Astrocyte (in vitro differentiated cells and primary cell): Measurements from ENCODE around the gene TMEM42. TPM values are rescaled to one million over a fixed set of nuclear protein-coding genes. Genes with fewer than 3 reads are reported as not detected.
"Not testable (repeated sequence)": the region's sequence is repeated elsewhere in the genome, so short reads cannot be mapped to it uniquely, and the experiment has no call there.

Experiments used
- DNase-seq: peaks from one replicate; pipeline ENCODE4 v3.0.0-alpha.2; 2010; ENCODE audit warnings: low read depth
- FAIRE-seq: peaks from 2 replicates; lab custom pipeline; 2011; peaks lifted over from hg19 to GRCh38; lab: Jason Lieb, UNC
- H2AFZ ChIP-seq: 2 replicates; pipeline ENCODE4 v1.6.0; 2012; ENCODE audit warnings: low read depth, low read length, inconsistent platforms
- H3K27ac ChIP-seq: 2 replicates; pipeline ENCODE4 v1.5.1; 2011; ENCODE audit warnings: low read depth, low read length, inconsistent platforms
- H3K27me3 ChIP-seq: 2 replicates; pipeline ENCODE4 v1.6.0; 2011; ENCODE audit warnings: low read length, inconsistent platforms; ENCODE audit not compliant: insufficient read depth
- H3K36me3 ChIP-seq: 2 replicates; pipeline ENCODE4 v1.5.1; 2011; ENCODE audit warnings: low read length, inconsistent platforms; ENCODE audit not compliant: insufficient read depth
- H3K4me1 ChIP-seq: 2 replicates; pipeline ENCODE4 v1.5.1; 2011; ENCODE audit warnings: low read length, inconsistent platforms; ENCODE audit not compliant: insufficient read depth
- H3K4me2 ChIP-seq: 2 replicates; pipeline ENCODE4 v1.6.0; 2012; ENCODE audit warnings: low read length, inconsistent platforms
- H3K4me3 ChIP-seq: 2 replicates; pipeline ENCODE4 v1.5.1; 2011; ENCODE audit warnings: low read depth, mild to moderate bottlenecking, low read length, inconsistent platforms; ENCODE audit not compliant: insufficient read depth
- H3K79me2 ChIP-seq: 2 replicates; pipeline ENCODE4 v1.6.0; 2012; ENCODE audit warnings: mild to moderate bottlenecking, low read length, inconsistent platforms; ENCODE audit not compliant: insufficient read depth
- H3K9ac ChIP-seq: 2 replicates; pipeline ENCODE4 v1.6.0; 2012; ENCODE audit warnings: mild to moderate bottlenecking, low read length, inconsistent platforms
- H3K9me3 ChIP-seq: 2 replicates; pipeline ENCODE4 v1.5.1; 2012; ENCODE audit warnings: low read depth, mild to moderate bottlenecking, low read length, inconsistent platforms; ENCODE audit not compliant: insufficient read depth
- H4K20me1 ChIP-seq: 2 replicates; pipeline ENCODE4 v1.6.0; 2012; ENCODE audit warnings: low read length, inconsistent platforms; ENCODE audit not compliant: insufficient read depth
- H3K27ac Mint-ChIP-seq: one replicate; pipeline ENCODE4 v1.8.0; 2021; ENCODE audit warnings: mild to moderate bottlenecking, mixed read lengths; ENCODE audit not compliant: unreplicated experiment
- H3K27me3 Mint-ChIP-seq: one replicate; pipeline ENCODE4 v1.8.0; 2021; ENCODE audit warnings: low read depth, mixed read lengths; ENCODE audit not compliant: unreplicated experiment
- H3K36me3 Mint-ChIP-seq: one replicate; pipeline ENCODE4 v1.8.0; 2021; ENCODE audit warnings: low read depth, mixed read lengths; ENCODE audit not compliant: unreplicated experiment
- H3K4me1 Mint-ChIP-seq: one replicate; pipeline ENCODE4 v1.8.0; 2021; ENCODE audit warnings: low read depth, mixed read lengths; ENCODE audit not compliant: unreplicated experiment
- H3K4me3 Mint-ChIP-seq: one replicate; pipeline ENCODE4 v1.8.0; 2021; ENCODE audit warnings: mild to moderate bottlenecking, moderate library complexity, mixed read lengths; ENCODE audit not compliant: unreplicated experiment
- H3K9me3 Mint-ChIP-seq: one replicate; pipeline ENCODE4 v1.8.0; 2021; ENCODE audit warnings: mild to moderate bottlenecking, mixed read lengths; ENCODE audit not compliant: unreplicated experiment
- EZH2 ChIP-seq: IDR thresholded peaks from 2 replicates; pipeline ENCODE4 v1.6.1; 2012; ENCODE audit warnings: mild to moderate bottlenecking, low read length, inconsistent platforms; ENCODE audit not compliant: insufficient read depth
- total RNA-seq: library from RNA; stranded (reverse); gene quantifications from 2 replicates; pipeline ENCODE4 v1.2.1, GENCODE V29; 2021
- TF ChIP-seq, protein P1 (sequence below): IDR thresholded peaks from 2 replicates; pipeline ENCODE4 v1.5.1; 2011; ENCODE audit warnings: low read depth, mild to moderate bottlenecking, inconsistent platforms, low read length, moderate library complexity; ENCODE audit not compliant: insufficient read depth

TMEM42 gene
- total RNA-seq, 1 donor from 2014 or later: 6.9 TPM

DNA sequence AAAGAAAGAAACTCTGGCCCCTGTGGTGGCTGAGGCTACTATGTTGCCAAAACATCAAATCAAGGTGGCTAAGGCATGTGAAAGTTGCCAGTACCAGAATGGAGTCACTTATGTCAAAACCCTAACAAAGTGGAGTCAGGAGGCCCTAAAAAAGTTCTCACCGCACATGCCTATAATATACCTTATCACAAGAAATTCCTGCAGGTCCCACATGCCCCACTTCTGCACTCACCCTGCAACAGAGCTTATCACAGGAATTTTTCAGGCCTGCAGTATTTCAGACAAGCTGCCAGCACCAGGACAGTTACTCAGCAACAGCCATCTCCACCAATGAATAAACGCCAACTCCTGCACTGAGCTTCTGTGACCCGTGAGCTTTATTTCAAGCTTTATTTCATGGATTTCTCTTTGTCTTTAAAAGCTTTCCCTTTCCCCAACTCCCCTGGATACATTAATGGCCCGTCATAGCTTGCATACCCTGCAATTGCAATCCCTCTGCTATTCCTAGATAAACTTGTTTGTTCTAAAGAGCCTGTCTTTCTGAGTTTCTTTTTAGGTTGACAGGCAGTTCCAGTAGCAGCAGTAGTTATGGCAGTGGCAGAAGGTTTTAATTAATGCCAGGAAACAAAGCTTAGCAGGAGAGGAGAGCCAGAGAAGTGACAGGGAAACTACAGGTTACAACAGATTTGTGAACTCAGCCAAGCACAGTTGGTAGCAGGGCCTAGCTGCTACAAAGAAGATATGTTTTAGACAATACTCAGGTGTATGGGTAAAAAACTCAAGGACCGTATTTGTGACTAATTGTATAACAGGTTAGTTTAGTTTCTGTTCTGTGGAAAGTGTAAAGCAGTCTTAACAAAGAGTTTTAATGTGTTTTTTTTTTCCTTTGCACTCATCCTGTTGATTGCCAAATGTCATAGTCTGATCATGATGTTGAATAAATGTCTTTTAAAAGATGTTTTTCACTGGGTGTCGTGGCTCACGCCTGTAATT is 15.9 kb upstream of the TMEM42 start:
- H3K36me3 ChIP-seq: peaks cover 10% of the 10 kb centered on the region
- TF ChIP-seq, protein P1, sequence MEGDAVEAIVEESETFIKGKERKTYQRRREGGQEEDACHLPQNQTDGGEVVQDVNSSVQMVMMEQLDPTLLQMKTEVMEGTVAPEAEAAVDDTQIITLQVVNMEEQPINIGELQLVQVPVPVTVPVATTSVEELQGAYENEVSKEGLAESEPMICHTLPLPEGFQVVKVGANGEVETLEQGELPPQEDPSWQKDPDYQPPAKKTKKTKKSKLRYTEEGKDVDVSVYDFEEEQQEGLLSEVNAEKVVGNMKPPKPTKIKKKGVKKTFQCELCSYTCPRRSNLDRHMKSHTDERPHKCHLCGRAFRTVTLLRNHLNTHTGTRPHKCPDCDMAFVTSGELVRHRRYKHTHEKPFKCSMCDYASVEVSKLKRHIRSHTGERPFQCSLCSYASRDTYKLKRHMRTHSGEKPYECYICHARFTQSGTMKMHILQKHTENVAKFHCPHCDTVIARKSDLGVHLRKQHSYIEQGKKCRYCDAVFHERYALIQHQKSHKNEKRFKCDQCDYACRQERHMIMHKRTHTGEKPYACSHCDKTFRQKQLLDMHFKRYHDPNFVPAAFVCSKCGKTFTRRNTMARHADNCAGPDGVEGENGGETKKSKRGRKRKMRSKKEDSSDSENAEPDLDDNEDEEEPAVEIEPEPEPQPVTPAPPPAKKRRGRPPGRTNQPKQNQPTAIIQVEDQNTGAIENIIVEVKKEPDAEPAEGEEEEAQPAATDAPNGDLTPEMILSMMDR: no peak
- TF ChIP-seq EZH2: no peak
- no peaks in the 10 kb centered on the region for H3K27me3 ChIP-seq
- peak overlapping the region; percentile 31 for H3K4me2 ChIP-seq
- DNase-seq (peak; percentile 85), FAIRE-seq (peak; percentile 54)
- Mint-ChIP-seq H3K27me3 (no peaks in the 10 kb centered on the region), H3K36me3 (no peaks in the 10 kb centered on the region), H3K9me3 (no peaks in the 10 kb centered on the region), H3K27ac (no peak overlapping the region), H3K4me3 (no peak overlapping the region), H3K4me1 (peaks cover 4% of the 10 kb centered on the region)
- H3K4me3 ChIP-seq: no peak overlapping the region
- H4K20me1 ChIP-seq: no peaks in the 10 kb centered on the region
- peak overlapping the region; percentile 44 for H3K9ac ChIP-seq
- H3K9me3 ChIP-seq: no peaks in the 10 kb centered on the region
- no peak overlapping the region for H3K27ac ChIP-seq
- no peaks in the 10 kb centered on the region for H3K79me2 ChIP-seq
- no peak overlapping the region for H2AFZ ChIP-seq
- H3K4me1 ChIP-seq: peaks cover 5% of the 10 kb centered on the region

DNA sequence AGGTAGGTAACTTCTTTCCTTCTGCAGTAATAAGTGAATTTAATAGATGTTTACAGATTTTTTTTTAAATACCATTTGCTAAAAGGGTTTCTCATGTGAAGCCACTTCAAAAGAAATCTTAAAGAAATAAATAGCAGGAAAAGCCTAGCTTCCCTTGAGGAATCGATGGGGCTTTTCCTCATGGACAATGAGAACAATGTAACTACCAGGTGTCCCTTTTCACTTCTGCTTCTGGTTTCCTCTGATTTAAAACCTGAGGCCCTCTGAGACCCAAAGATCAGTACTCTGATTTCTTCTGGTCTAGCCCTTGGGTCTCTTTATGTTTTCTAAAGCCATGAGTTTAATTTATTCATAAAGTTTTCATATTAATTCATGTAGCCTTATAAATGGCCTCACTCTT is 13.1 kb upstream of the TMEM42 start:
- no peaks in the 10 kb centered on the region for H3K79me2 ChIP-seq
- H3K9ac ChIP-seq: no peak overlapping the region
- no peak overlapping the region for H3K4me2 ChIP-seq
- no peak overlapping the region for H3K27ac ChIP-seq
- FAIRE-seq: no peak
- H4K20me1 ChIP-seq: no peaks in the 10 kb centered on the region
- Mint-ChIP-seq H3K4me3 (no peak overlapping the region), H3K27me3 (no peaks in the 10 kb centered on the region), H3K36me3 (no peaks in the 10 kb centered on the region), H3K9me3 (no peaks in the 10 kb centered on the region), H3K27ac (no peak overlapping the region), H3K4me1 (peaks cover 4% of the 10 kb centered on the region)
- H3K27me3 ChIP-seq: no peaks in the 10 kb centered on the region
- no peak for DNase-seq
- no peak for TF ChIP-seq EZH2
- TF ChIP-seq, protein P1: no peak
- no peak overlapping the region for H2AFZ ChIP-seq
- H3K36me3 ChIP-seq: peaks cover 12% of the 10 kb centered on the region
- H3K9me3 ChIP-seq: no peaks in the 10 kb centered on the region
- no peak overlapping the region for H3K4me3 ChIP-seq
- peaks cover 5% of the 10 kb centered on the region for H3K4me1 ChIP-seq

DNA sequence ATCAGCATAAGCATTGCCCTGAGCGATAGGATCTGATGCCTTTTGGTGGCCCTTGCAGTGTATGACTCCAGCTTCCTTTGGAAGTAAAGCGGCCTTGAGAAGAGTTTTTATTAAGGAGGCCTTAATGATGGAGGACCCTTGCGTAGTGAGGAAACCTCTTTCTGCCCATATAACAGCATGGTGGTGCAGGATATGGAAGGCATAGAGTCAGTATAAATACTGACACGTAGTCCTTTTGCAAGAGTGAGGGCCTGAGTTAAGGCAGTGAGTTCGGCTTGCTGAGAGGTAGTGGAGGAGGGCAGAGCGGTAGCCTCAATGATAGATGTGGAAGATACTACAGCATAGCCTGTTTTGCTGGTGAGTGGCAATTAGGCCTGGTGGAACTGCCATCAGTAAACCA is 5.0 kb upstream of the TMEM42 start:
- not testable (repeated sequence) for H3K27ac ChIP-seq, H3K79me2 ChIP-seq, H3K36me3 ChIP-seq, H3K4me2 ChIP-seq, H2AFZ ChIP-seq, H3K4me1 Mint-ChIP-seq, H3K9me3 ChIP-seq, H3K4me1 ChIP-seq, H3K27me3 Mint-ChIP-seq, H3K27me3 ChIP-seq, H3K4me3 ChIP-seq, H3K27ac Mint-ChIP-seq, DNase-seq, H3K36me3 Mint-ChIP-seq, H4K20me1 ChIP-seq, FAIRE-seq, H3K9ac ChIP-seq, H3K9me3 Mint-ChIP-seq, H3K4me3 Mint-ChIP-seq
